MM.1S (cell line): ENCODE data around the gene IGF2.

Source experiments
- DNase-seq: peaks from one replicate; pipeline ENCODE4 v3.0.0-alpha.2; 2015
- H2AFZ ChIP-seq: fragments of 300-600 bp; sonication (generic); 2 replicates; pipeline ENCODE4 v1.6.0; 2016; ENCODE audit warnings: antibody characterized with exemption, low read length
- H3F3A ChIP-seq: fragments of 300-600 bp; sonication (generic); 2 replicates; pipeline ENCODE4 v1.6.1; 2016; ENCODE audit warnings: mild to moderate bottlenecking, antibody characterized with exemption, low read length, moderate library complexity, mixed read lengths; ENCODE audit not compliant: insufficient read depth
- H3K27ac ChIP-seq: fragments of 300-600 bp; sonication (generic); 2 replicates; pipeline ENCODE4 v1.5.1; 2016; ENCODE audit warnings: mild to moderate bottlenecking, low read length
- H3K27me3 ChIP-seq: fragments of 300-600 bp; sonication (generic); replicated peaks from 2 replicates; pipeline ENCODE4 v1.6.0; 2016; ENCODE audit warnings: low read length; ENCODE audit not compliant: insufficient read depth
- H3K36me3 ChIP-seq: fragments of 300-600 bp; sonication (generic); replicated peaks from 2 replicates; pipeline ENCODE4 v1.6.1; 2016; ENCODE audit warnings: mild to moderate bottlenecking, low read length, mixed read lengths; ENCODE audit not compliant: insufficient read depth
- H3K4me1 ChIP-seq: fragments of 300-600 bp; sonication (generic); 2 replicates; pipeline ENCODE4 v1.6.1; 2016; ENCODE audit warnings: low read length, mixed read lengths
- H3K4me2 ChIP-seq: fragments of 300-600 bp; sonication (generic); 2 replicates; pipeline ENCODE4 v1.6.0; 2016; ENCODE audit warnings: low read depth, low read length
- H3K4me3 ChIP-seq: fragments of 300-600 bp; sonication (generic); 2 replicates; pipeline ENCODE4 v1.5.1; 2016; ENCODE audit warnings: low read length, mixed read lengths
- H3K79me2 ChIP-seq: fragments of 300-600 bp; sonication (generic); 2 replicates; pipeline ENCODE4 v1.6.1; 2016; ENCODE audit warnings: mixed run types, low read length, mixed read lengths
- H3K9ac ChIP-seq: fragments of 300-600 bp; sonication (generic); 2 replicates; pipeline ENCODE4 v1.6.1; 2016; ENCODE audit warnings: low read length, mixed read lengths
- H3K9me2 ChIP-seq: fragments of 300-600 bp; sonication (generic); replicated peaks from 2 replicates; pipeline ENCODE4 v1.6.1; 2016; ENCODE audit warnings: mild to moderate bottlenecking, low read length, mixed read lengths; ENCODE audit not compliant: insufficient read depth
- H3K9me3 ChIP-seq: fragments of 300-600 bp; sonication (generic); replicated peaks from 2 replicates; pipeline ENCODE4 v1.6.1; 2016; ENCODE audit warnings: mild to moderate bottlenecking, low read length, mixed read lengths; ENCODE audit not compliant: insufficient read depth
- H4K20me1 ChIP-seq: fragments of 300-600 bp; sonication (generic); 2 replicates; pipeline ENCODE4 v1.6.1; 2016; ENCODE audit warnings: mild to moderate bottlenecking, low read length, moderate library complexity, mixed read lengths; ENCODE audit not compliant: insufficient read depth
- CTCF ChIP-seq: fragments of 300-600 bp; sonication (generic); IDR thresholded peaks from 2 replicates; pipeline ENCODE4 v1.5.1; 2016; ENCODE audit warnings: antibody characterized with exemption, low read length, mixed read lengths
- EZH2 ChIP-seq: fragments of 300-600 bp; sonication (generic); optimal IDR thresholded peaks from 2 replicates; pipeline ENCODE3; 2017; ENCODE audit warnings: low read depth, mild to moderate bottlenecking, antibody characterized with exemption, low read length, mixed read lengths
- EZH2phosphoT487 ChIP-seq: fragments of 300-600 bp; sonication (generic); IDR thresholded peaks from 2 replicates; pipeline ENCODE4 v1.6.1; 2018; ENCODE audit warnings: antibody characterized with exemption, low read length

The IGF2 gene

GRCh38 chr11:2138068-2138430, 1.1 kb downstream of the IGF2 start:
- TF ChIP-seq EZH2phosphoT487 (no peak), CTCF (no peak), EZH2 (no peak)
- H3K9me2 ChIP-seq, result no peaks in the 10 kb centered on the region
- no peaks in the 10 kb centered on the region for H3K9me3 ChIP-seq
- no peaks in the 10 kb centered on the region for H3F3A ChIP-seq
- no peak overlapping the region for H3K27ac ChIP-seq
- H4K20me1 ChIP-seq, result no peaks in the 10 kb centered on the region
- no peaks in the 10 kb centered on the region for H3K4me1 ChIP-seq
- H3K79me2 ChIP-seq, result no peaks in the 10 kb centered on the region
- no peak overlapping the region for H3K9ac ChIP-seq
- H3K4me3 ChIP-seq, result no peak overlapping the region
- H3K36me3 ChIP-seq, result no peaks in the 10 kb centered on the region
- no peak overlapping the region for H2AFZ ChIP-seq
- no peak overlapping the region for H3K4me2 ChIP-seq
- no peak for DNase-seq
- peaks cover 82% of the 10 kb centered on the region for H3K27me3 ChIP-seq

GRCh38 chr11:2137202-2138067, 1.8 kb downstream of the IGF2 start:
- no peak for DNase-seq
- no peak overlapping the region for H3K27ac ChIP-seq

GRCh38 chr11:2136952-2137201, 2.3 kb downstream of the IGF2 start:
- Histone ChIP-seq H2AFZ (no peak overlapping the region), H3K79me2 (no peaks in the 10 kb centered on the region), H3K9ac (no peak overlapping the region), H3K4me3 (no peak overlapping the region), H3K4me1 (no peaks in the 10 kb centered on the region), H4K20me1 (no peaks in the 10 kb centered on the region), H3F3A (no peaks in the 10 kb centered on the region), H3K9me3 (no peaks in the 10 kb centered on the region), H3K27me3 (peaks cover 82% of the 10 kb centered on the region), H3K27ac (no peak overlapping the region), H3K36me3 (no peaks in the 10 kb centered on the region), H3K4me2 (no peak overlapping the region), H3K9me2 (no peaks in the 10 kb centered on the region)
- no peak for TF ChIP-seq EZH2phosphoT487
- TF ChIP-seq CTCF, result no peak
- no peak for TF ChIP-seq EZH2
- DNase-seq, result no peak

More at GRCh38 chr11:2137202-2138067, 1.8 kb downstream of the IGF2 start:
- H3K27me3 ChIP-seq, result peaks cover 82% of the 10 kb centered on the region
- H3K4me2 ChIP-seq, result no peak overlapping the region
- H3K79me2 ChIP-seq, result no peaks in the 10 kb centered on the region
- H2AFZ ChIP-seq, result no peak overlapping the region
- no peaks in the 10 kb centered on the region for H3K9me3 ChIP-seq
- no peaks in the 10 kb centered on the region for H3K9me2 ChIP-seq
- TF ChIP-seq CTCF (no peak), EZH2phosphoT487 (no peak; the same call in 1 of the 2 replicates), EZH2 (peak; percentile 26)
- no peaks in the 10 kb centered on the region for H3F3A ChIP-seq
- H3K9ac ChIP-seq, result no peak overlapping the region
- H4K20me1 ChIP-seq, result no peaks in the 10 kb centered on the region
- H3K4me3 ChIP-seq, result no peak overlapping the region
- no peaks in the 10 kb centered on the region for H3K36me3 ChIP-seq
- H3K4me1 ChIP-seq, result no peaks in the 10 kb centered on the region
